ENCODE measurements around the gene DACT2.

DACT2 gene

GRCh38 chr6:168349718-168350210 is 30.2 kb upstream of the DACT2 start:
- DNase-seq: no peak

GRCh38 chr6:168348186-168348585 is 28.6 kb upstream of the DACT2 start:
- no peak for DNase-seq

- DNase-seq: no peak
These were observed 28.0 kb upstream of the DACT2 start for GRCh38 chr6:168347615-168348014.

- DNase-seq: no peak
These were observed 27.5 kb upstream of the DACT2 start for GRCh38 chr6:168347053-168347452.

GRCh38 chr6:168345896-168346754 is 26.5 kb upstream of the DACT2 start:
- DNase-seq: no peak

- no peak for DNase-seq
These were observed 25.7 kb upstream of the DACT2 start for GRCh38 chr6:168345266-168345665.

- no peak for DNase-seq
These were observed 24.8 kb upstream of the DACT2 start for GRCh38 chr6:168344338-168344737.

GRCh38 chr6:168343239-168344150 is 23.9 kb upstream of the DACT2 start:
- DNase-seq: no peak

GRCh38 chr6:168342636-168343035 is 23.1 kb upstream of the DACT2 start:
- no peak for DNase-seq

GRCh38 chr6:168341280-168341900 is 21.8 kb upstream of the DACT2 start:
- no peak for DNase-seq

- no peak for DNase-seq
These were observed 21.2 kb upstream of the DACT2 start for GRCh38 chr6:168340819-168341218.

GRCh38 chr6:168338777-168339176 is 19.2 kb upstream of the DACT2 start:
- DNase-seq: no peak

- no peak for DNase-seq
These were observed 17.4 kb upstream of the DACT2 start for GRCh38 chr6:168336967-168337366.

- no peak for DNase-seq
These were observed 14.4 kb upstream of the DACT2 start for GRCh38 chr6:168333989-168334388.

GRCh38 chr6:168333491-168333890 is 13.9 kb upstream of the DACT2 start:
- no peak for DNase-seq

- DNase-seq: no peak
These were observed 13.5 kb upstream of the DACT2 start for GRCh38 chr6:168333039-168333438.

- DNase-seq: no peak
These were observed 12.4 kb upstream of the DACT2 start for GRCh38 chr6:168332020-168332419.

- no peak for DNase-seq
These were observed 11.5 kb upstream of the DACT2 start for GRCh38 chr6:168331058-168331457.

- DNase-seq: no peak
These were observed 10.8 kb upstream of the DACT2 start for GRCh38 chr6:168330403-168330802.

GRCh38 chr6:168328086-168328485 is 8.5 kb upstream of the DACT2 start:
- no peak for DNase-seq

GRCh38 chr6:168326294-168327261 is 7.0 kb upstream of the DACT2 start:
- DNase-seq: no peak

- DNase-seq: no peak
These were observed 3.4 kb upstream of the DACT2 start for GRCh38 chr6:168322966-168323365.

All from midbrain (tissue), 1 donor.